RWPE2 (cell line): Measurements from ENCODE around the gene PTPRN2.
A peak's percentile ranks its signal among the peaks of the same experiment; 100 is the strongest.
"Not testable (repeated sequence)": the region's sequence is repeated elsewhere in the genome, so short reads cannot be mapped to it uniquely, and the experiment has no call there.

Source experiments
- ATAC-seq: fragments of 200-7000 bp; cut with Tn5 transposase; 3 replicates; pipeline ENCODE4 v1.9.1; 2021; ENCODE audit warnings: low read depth
- DNase-seq: peaks from one replicate; pipeline ENCODE4 v3.0.0-alpha.2; 2020; ENCODE audit warnings: low spot score
- H3K27ac ChIP-seq: fragments of 450-650 bp; 2 replicates; pipeline ENCODE4 v1.5.1; 2017; ENCODE audit warnings: mild to moderate bottlenecking; ENCODE audit not compliant: poor library complexity, severe bottlenecking
- H3K27me3 ChIP-seq: fragments of 250-450 bp; sonication (Bioruptor Pico); 2 replicates; pipeline ENCODE4 v1.5.1; 2021; ENCODE audit warnings: mild to moderate bottlenecking, moderate library complexity; ENCODE audit not compliant: insufficient read depth, poor library complexity, severe bottlenecking
- H3K36me3 ChIP-seq: fragments of 250-450 bp; sonication (Bioruptor Pico); 2 replicates; pipeline ENCODE4 v1.5.1; 2020; ENCODE audit warnings: low read depth, mild to moderate bottlenecking, moderate library complexity
- H3K4me1 ChIP-seq: fragments of 250-450 bp; sonication (Bioruptor Pico); 2 replicates; pipeline ENCODE4 v1.5.1; 2021; ENCODE audit warnings: mild to moderate bottlenecking, moderate library complexity; ENCODE audit not compliant: insufficient read depth, poor library complexity, severe bottlenecking
- H3K4me3 ChIP-seq: fragments of 250-450 bp; sonication (Bioruptor Pico); 2 replicates; pipeline ENCODE4 v1.5.1; 2021; ENCODE audit warnings: mild to moderate bottlenecking, moderate library complexity; ENCODE audit not compliant: severe bottlenecking
- H3K9me3 ChIP-seq: fragments of 250-450 bp; sonication (Bioruptor Pico); 2 replicates; pipeline ENCODE4 v1.5.1; 2021; ENCODE audit warnings: mild to moderate bottlenecking, moderate library complexity; ENCODE audit not compliant: severe bottlenecking
- CTCF ChIP-seq: fragments of 450-650 bp; IDR thresholded peaks from one replicate; pipeline ENCODE4 v1.5.1; 2017; ENCODE audit warnings: mild to moderate bottlenecking, moderate library complexity; ENCODE audit not compliant: poor library complexity, severe bottlenecking

PTPRN2 gene

GRCh38 chr7:158387546-158387891 lies 200.1 kb downstream of the PTPRN2 start:
- no peaks in the 10 kb centered on the region for H3K4me1 ChIP-seq
- DNase-seq, result peak; percentile 42
- no peak overlapping the region for H3K4me3 ChIP-seq
- ATAC-seq, result no peak
- no peak overlapping the region for H3K27ac ChIP-seq
- H3K9me3 ChIP-seq, result no peaks in the 10 kb centered on the region
- TF ChIP-seq CTCF, result no peak
- no peaks in the 10 kb centered on the region for H3K36me3 ChIP-seq
- no peaks in the 10 kb centered on the region for H3K27me3 ChIP-seq

- Histone ChIP-seq H3K27ac (no peak overlapping the region), H3K27me3 (no peaks in the 10 kb centered on the region), H3K36me3 (no peaks in the 10 kb centered on the region), H3K4me3 (no peak overlapping the region), H3K9me3 (no peaks in the 10 kb centered on the region), H3K4me1 (no peaks in the 10 kb centered on the region)
- TF ChIP-seq CTCF, result no peak
- no peak for ATAC-seq
- no peak for DNase-seq
These were observed 200.6 kb downstream of the PTPRN2 start for GRCh38 chr7:158386866-158387545.

- Histone ChIP-seq H3K9me3 (no peaks in the 10 kb centered on the region), H3K27ac (no peak overlapping the region), H3K36me3 (no peaks in the 10 kb centered on the region), H3K4me3 (no peak overlapping the region), H3K27me3 (no peaks in the 10 kb centered on the region), H3K4me1 (no peaks in the 10 kb centered on the region)
- no peak for TF ChIP-seq CTCF
- DNase-seq, result no peak
- no peak for ATAC-seq
These were observed 201.3 kb downstream of the PTPRN2 start for GRCh38 chr7:158386355-158386618.

GRCh38 chr7:158385496-158386354 lies 201.9 kb downstream of the PTPRN2 start:
- H3K4me3 ChIP-seq, DNase-seq, H3K27me3 ChIP-seq, H3K4me1 ChIP-seq, H3K36me3 ChIP-seq, H3K27ac ChIP-seq, ATAC-seq, H3K9me3 ChIP-seq: not testable (repeated sequence)

GRCh38 chr7:158384746-158385145 lies 202.9 kb downstream of the PTPRN2 start:
- no peak for ATAC-seq
- no peak for TF ChIP-seq CTCF
- Histone ChIP-seq H3K4me1 (no peaks in the 10 kb centered on the region), H3K4me3 (no peak overlapping the region), H3K36me3 (no peaks in the 10 kb centered on the region), H3K9me3 (peaks cover 4% of the 10 kb centered on the region), H3K27ac (no peak overlapping the region), H3K27me3 (no peaks in the 10 kb centered on the region)
- no peak for DNase-seq
